ENCODE data around the gene SMAD7.
A peak's percentile ranks its signal among the peaks of the same experiment; 100 is the strongest.

SMAD7 gene

DNA sequence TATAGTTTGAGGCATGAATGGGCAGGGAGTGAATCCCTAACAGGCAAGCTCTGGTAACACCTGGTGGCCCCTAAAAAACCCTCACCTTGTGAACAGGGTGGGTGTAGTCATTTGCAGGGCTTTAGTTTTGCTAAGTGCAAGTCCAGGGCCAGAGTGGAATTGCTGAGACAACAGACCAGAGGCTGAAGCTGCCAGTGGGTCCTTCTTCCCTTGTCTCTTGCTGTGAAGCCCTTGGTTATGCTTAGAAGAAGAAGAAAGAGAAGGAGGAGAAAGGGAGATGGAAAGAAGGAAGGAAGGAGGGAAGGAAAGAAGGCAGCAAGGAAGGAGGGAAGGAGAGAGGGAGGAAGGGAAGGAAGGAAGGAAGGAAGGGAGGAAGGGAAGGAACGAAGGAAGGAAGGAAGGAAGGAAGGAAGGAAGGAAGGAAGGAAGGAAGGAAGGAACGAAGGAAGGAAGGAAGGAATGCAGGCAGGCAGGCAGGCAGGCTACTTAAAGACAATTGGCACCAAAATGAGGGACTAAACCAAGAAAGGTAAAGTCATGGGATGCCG lies 45.8 kb downstream of the SMAD7 start:
- Histone ChIP-seq H3K9ac (ENCODE audit: low read length in 5 of 5) (no peak overlapping the region), H3K36me3 (ENCODE audit: control insufficient read depth in 5 of 5, insufficient read depth in 5 of 5, low read length in 5 of 5) (no peaks in the 10 kb centered on the region)

GRCh38 chr18:48904091-48904490 lies 46.7 kb downstream of the SMAD7 start:
- Histone ChIP-seq H3K9me3 (ENCODE audit: control insufficient read depth in 5 of 5, low read length in 5 of 5) (peaks cover 0 to 19% (median 12%) of the 10 kb centered on the region in 5 donors), H3K27ac (ENCODE audit: low read depth, low read length) (no peak overlapping the region), H3K9ac (ENCODE audit: low read length in 5 of 5) (no peak overlapping the region), H3K4me1 (ENCODE audit: control insufficient read depth in 5 of 5, insufficient read depth in 5 of 5, low read length in 5 of 5) (peaks cover 12 to 25% (median 25%) of the 10 kb centered on the region in 5 donors), H3K4me3 (ENCODE audit: low read depth in 1 of 5, low read length in 5 of 5) (no peak overlapping the region), H3K36me3 (ENCODE audit: control insufficient read depth in 5 of 5, insufficient read depth in 5 of 5, low read length in 5 of 5) (no peaks in the 10 kb centered on the region), H3K27me3 (ENCODE audit: control insufficient read depth in 5 of 5, insufficient read depth in 4 of 5, low read length in 5 of 5) (no peaks in the 10 kb centered on the region)

More for the DNA sequence above, 45.8 kb downstream of the SMAD7 start:
- no peak overlapping the region for H3K27ac ChIP-seq (ENCODE audit: low read depth, low read length)
- peaks cover 0 to 13% (median 10%) of the 10 kb centered on the region in 5 donors for H3K9me3 ChIP-seq (ENCODE audit: control insufficient read depth in 5 of 5, low read length in 5 of 5)
- H3K4me3 ChIP-seq (ENCODE audit: low read depth in 1 of 5, low read length in 5 of 5), result peak overlapping the region in 1 of 5 donors; percentile 29
- H3K4me1 ChIP-seq (ENCODE audit: control insufficient read depth in 5 of 5, insufficient read depth in 5 of 5, low read length in 5 of 5), result peaks cover 12 to 25% (median 25%) of the 10 kb centered on the region in 5 donors
- no peaks in the 10 kb centered on the region for H3K27me3 ChIP-seq (ENCODE audit: control insufficient read depth in 5 of 5, insufficient read depth in 4 of 5, low read length in 5 of 5)

- Histone ChIP-seq H3K27me3 (ENCODE audit: control insufficient read depth in 5 of 5, insufficient read depth in 4 of 5, low read length in 5 of 5) (no peaks in the 10 kb centered on the region), H3K9ac (ENCODE audit: low read length in 5 of 5) (peak overlapping the region in 1 of 5 donors; percentile 13), H3K4me1 (ENCODE audit: control insufficient read depth in 5 of 5, insufficient read depth in 5 of 5, low read length in 5 of 5) (peaks cover 12 to 25% (median 25%) of the 10 kb centered on the region in 5 donors), H3K27ac (ENCODE audit: low read depth, low read length) (peak overlapping the region; percentile 59), H3K9me3 (ENCODE audit: control insufficient read depth in 5 of 5, low read length in 5 of 5) (peaks cover 0 to 19% (median 12%) of the 10 kb centered on the region in 5 donors), H3K4me3 (ENCODE audit: low read depth in 1 of 5, low read length in 5 of 5) (no peak overlapping the region), H3K36me3 (ENCODE audit: control insufficient read depth in 5 of 5, insufficient read depth in 5 of 5, low read length in 5 of 5) (no peaks in the 10 kb centered on the region)
Observed at GRCh38 chr18:48902856-48903601, 47.7 kb downstream of the SMAD7 start.

GRCh38 chr18:48902023-48902855 lies 48.5 kb downstream of the SMAD7 start:
- Histone ChIP-seq H3K36me3 (ENCODE audit: control insufficient read depth in 5 of 5, insufficient read depth in 5 of 5, low read length in 5 of 5) (no peaks in the 10 kb centered on the region), H3K9ac (ENCODE audit: low read length in 5 of 5) (peak overlapping the region in 2 of 5 donors; percentile 13 to 33), H3K27me3 (ENCODE audit: control insufficient read depth in 5 of 5, insufficient read depth in 4 of 5, low read length in 5 of 5) (no peaks in the 10 kb centered on the region), H3K9me3 (ENCODE audit: control insufficient read depth in 5 of 5, low read length in 5 of 5) (peaks cover 0 to 19% (median 12%) of the 10 kb centered on the region in 5 donors), H3K27ac (ENCODE audit: low read depth, low read length) (peak overlapping the region; percentile 59), H3K4me1 (ENCODE audit: control insufficient read depth in 5 of 5, insufficient read depth in 5 of 5, low read length in 5 of 5) (peaks cover 12 to 30% (median 29%) of the 10 kb centered on the region in 5 donors), H3K4me3 (ENCODE audit: low read depth in 1 of 5, low read length in 5 of 5) (peak overlapping the region in 1 of 5 donors; percentile 17)

DNA sequence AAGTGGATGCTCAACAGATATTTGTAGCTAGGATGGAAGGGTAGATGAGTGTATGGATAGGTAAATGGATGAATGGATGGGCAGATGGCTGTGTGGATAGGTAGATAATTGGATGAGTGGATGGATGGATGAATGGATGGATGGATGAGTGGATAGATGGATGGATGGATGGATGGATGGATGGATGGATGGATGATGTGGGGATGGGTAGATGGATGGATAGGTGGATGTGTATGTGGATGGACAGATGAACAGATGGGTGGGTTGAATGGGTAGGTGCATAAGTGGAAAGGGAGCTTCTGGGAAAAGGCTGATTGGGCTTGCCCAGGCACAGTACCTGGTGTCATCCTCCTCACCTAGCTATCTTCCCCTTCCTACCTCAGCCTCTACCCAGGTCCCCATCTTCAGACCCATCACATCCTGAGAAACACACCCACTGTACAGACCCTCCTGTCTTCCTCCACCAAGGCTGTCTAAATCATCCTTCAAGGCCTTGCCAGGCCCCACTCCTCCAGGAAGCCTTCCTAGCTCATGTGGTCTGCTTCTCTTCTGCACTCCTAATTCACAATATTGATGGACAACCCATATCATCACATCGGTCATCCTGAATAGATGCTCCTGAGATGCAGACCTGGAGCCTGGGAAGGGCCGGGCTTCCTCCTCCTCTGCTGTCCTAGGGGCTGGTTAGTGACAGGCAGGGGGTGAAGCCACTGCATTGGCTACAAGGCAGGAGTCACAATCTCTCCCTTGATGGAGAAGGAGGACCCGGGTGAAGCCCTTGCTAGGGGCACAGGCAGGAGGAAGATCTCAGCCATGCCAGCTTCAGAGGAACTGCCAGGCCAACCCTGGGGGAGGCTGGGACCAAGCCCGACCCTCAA lies 49.4 kb downstream of the SMAD7 start:
- Histone ChIP-seq H3K9me3 (ENCODE audit: control insufficient read depth in 5 of 5, low read length in 5 of 5) (peaks cover 0 to 19% (median 12%) of the 10 kb centered on the region in 5 donors), H3K36me3 (ENCODE audit: control insufficient read depth in 5 of 5, insufficient read depth in 5 of 5, low read length in 5 of 5) (no peaks in the 10 kb centered on the region), H3K4me3 (ENCODE audit: low read depth in 1 of 5, low read length in 5 of 5) (no peak overlapping the region), H3K4me1 (ENCODE audit: control insufficient read depth in 5 of 5, insufficient read depth in 5 of 5, low read length in 5 of 5) (peaks cover 12 to 36% (median 30%) of the 10 kb centered on the region in 5 donors), H3K27me3 (ENCODE audit: control insufficient read depth in 5 of 5, insufficient read depth in 4 of 5, low read length in 5 of 5) (no peaks in the 10 kb centered on the region), H3K27ac (ENCODE audit: low read depth, low read length) (no peak overlapping the region), H3K9ac (ENCODE audit: low read length in 5 of 5) (peak overlapping the region in 1 of 5 donors; percentile 33)

GRCh38 chr18:48900469-48900868 lies 50.3 kb downstream of the SMAD7 start:
- Histone ChIP-seq H3K27me3 (ENCODE audit: control insufficient read depth in 5 of 5, insufficient read depth in 4 of 5, low read length in 5 of 5) (no peaks in the 10 kb centered on the region), H3K27ac (ENCODE audit: low read depth, low read length) (no peak overlapping the region), H3K9me3 (ENCODE audit: control insufficient read depth in 5 of 5, low read length in 5 of 5) (peaks cover 0 to 19% (median 12%) of the 10 kb centered on the region in 5 donors), H3K9ac (ENCODE audit: low read length in 5 of 5) (no peak overlapping the region), H3K4me3 (ENCODE audit: low read depth in 1 of 5, low read length in 5 of 5) (no peak overlapping the region), H3K36me3 (ENCODE audit: control insufficient read depth in 5 of 5, insufficient read depth in 5 of 5, low read length in 5 of 5) (no peaks in the 10 kb centered on the region), H3K4me1 (ENCODE audit: control insufficient read depth in 5 of 5, insufficient read depth in 5 of 5, low read length in 5 of 5) (peaks cover 12 to 38% (median 30%) of the 10 kb centered on the region in 5 donors)

GRCh38 chr18:48899558-48900174 lies 51.1 kb downstream of the SMAD7 start:
- no peak overlapping the region for H3K9ac ChIP-seq (ENCODE audit: low read length in 5 of 5)

DNA sequence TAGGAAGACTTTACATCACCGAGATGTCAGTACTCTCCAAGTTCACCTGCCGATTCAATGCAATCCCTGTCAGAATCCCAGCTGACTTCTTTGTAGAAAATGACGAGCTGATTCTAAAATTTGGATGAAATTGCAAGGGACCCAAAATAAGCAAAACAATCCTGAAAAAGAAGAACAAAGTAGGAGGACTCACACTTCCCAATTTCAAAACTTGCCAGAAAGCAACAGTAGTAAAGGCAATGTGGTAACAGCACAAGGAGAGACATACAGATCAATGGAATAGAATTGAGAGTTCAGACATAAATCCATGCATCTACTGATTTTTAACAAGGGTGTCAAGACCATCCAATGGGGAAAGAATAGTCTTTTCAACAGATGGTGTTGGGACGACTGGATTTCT lies 52.2 kb downstream of the SMAD7 start:
- Histone ChIP-seq H3K27ac (ENCODE audit: low read depth, low read length) (no peak overlapping the region), H3K27me3 (ENCODE audit: control insufficient read depth in 5 of 5, insufficient read depth in 4 of 5, low read length in 5 of 5) (no peaks in the 10 kb centered on the region), H3K9me3 (ENCODE audit: control insufficient read depth in 5 of 5, low read length in 5 of 5) (peaks cover 0 to 6% (median 3%) of the 10 kb centered on the region in 5 donors), H3K9ac (ENCODE audit: low read length in 5 of 5) (no peak overlapping the region), H3K36me3 (ENCODE audit: control insufficient read depth in 5 of 5, insufficient read depth in 5 of 5, low read length in 5 of 5) (no peaks in the 10 kb centered on the region), H3K4me3 (ENCODE audit: low read depth in 1 of 5, low read length in 5 of 5) (no peak overlapping the region), H3K4me1 (ENCODE audit: control insufficient read depth in 5 of 5, insufficient read depth in 5 of 5, low read length in 5 of 5) (peaks cover 12 to 36% (median 28%) of the 10 kb centered on the region in 5 donors)

More at GRCh38 chr18:48899558-48900174, 51.1 kb downstream of the SMAD7 start:
- Histone ChIP-seq H3K36me3 (ENCODE audit: control insufficient read depth in 5 of 5, insufficient read depth in 5 of 5, low read length in 5 of 5) (no peaks in the 10 kb centered on the region), H3K27ac (ENCODE audit: low read depth, low read length) (no peak overlapping the region), H3K4me1 (ENCODE audit: control insufficient read depth in 5 of 5, insufficient read depth in 5 of 5, low read length in 5 of 5) (peaks cover 12 to 38% (median 30%) of the 10 kb centered on the region in 5 donors), H3K9me3 (ENCODE audit: control insufficient read depth in 5 of 5, low read length in 5 of 5) (peaks cover 0 to 13% (median 7%) of the 10 kb centered on the region in 5 donors), H3K4me3 (ENCODE audit: low read depth in 1 of 5, low read length in 5 of 5) (no peak overlapping the region), H3K27me3 (ENCODE audit: control insufficient read depth in 5 of 5, insufficient read depth in 4 of 5, low read length in 5 of 5) (no peaks in the 10 kb centered on the region)

- no peak overlapping the region for H3K27ac ChIP-seq (ENCODE audit: low read depth, low read length)
- H3K27me3 ChIP-seq (ENCODE audit: control insufficient read depth in 5 of 5, insufficient read depth in 4 of 5, low read length in 5 of 5), result no peaks in the 10 kb centered on the region
- H3K36me3 ChIP-seq (ENCODE audit: control insufficient read depth in 5 of 5, insufficient read depth in 5 of 5, low read length in 5 of 5), result no peaks in the 10 kb centered on the region
- H3K9ac ChIP-seq (ENCODE audit: low read length in 5 of 5), result peak overlapping the region in 1 of 5 donors; percentile 59
- H3K4me1 ChIP-seq (ENCODE audit: control insufficient read depth in 5 of 5, insufficient read depth in 5 of 5, low read length in 5 of 5), result peaks cover 3 to 26% (median 19%) of the 10 kb centered on the region in 5 donors
- H3K9me3 ChIP-seq (ENCODE audit: control insufficient read depth in 5 of 5, low read length in 5 of 5), result peaks cover 0 to 6% (median 3%) of the 10 kb centered on the region in 5 donors
- H3K4me3 ChIP-seq (ENCODE audit: low read depth in 1 of 5, low read length in 5 of 5), result no peak overlapping the region
Observed at GRCh38 chr18:48897531-48897930, 53.2 kb downstream of the SMAD7 start.

Data from subcutaneous abdominal adipose tissue (tissue), 5 donors.